A549 (cell line): ENCODE results near the gene LRRC73.

Experiments used
- CHD4 ChIP-seq: fragments of 200-600 bp; sonication (generic); IDR thresholded peaks from 2 replicates; pipeline ENCODE4 v1.6.1; 2016; ENCODE audit warnings: antibody characterized with exemption, mild to moderate bottlenecking, borderline replicate concordance
- CTCF ChIP-seq: fragments of >200 bp; sonication (Bioruptor Twin); formaldehyde crosslinking; IDR thresholded peaks from 3 replicates; pipeline ENCODE4 v1.5.1; 2016
- EP300 ChIP-seq, 2 experiments: fragments of >200 bp; sonication (Bioruptor Twin); formaldehyde crosslinking; IDR thresholded peaks; 2 replicates in 1 of 2; 3 replicates in 1 of 2; pipeline ENCODE4 v1.6.1; 2016 to 2017
- ESRRA ChIP-seq: fragments of 150-350 bp; IDR thresholded peaks from 2 replicates; pipeline ENCODE4 v1.6.1; 2014; ENCODE audit warnings: mild to moderate bottlenecking, low read length, borderline replicate concordance
- HDAC2 ChIP-seq: fragments of 200-600 bp; sonication (generic); IDR thresholded peaks from 2 replicates; pipeline ENCODE4 v1.6.1; 2016
- JUN ChIP-seq, 2 experiments: fragments of >200 bp; sonication (Bioruptor Twin); formaldehyde crosslinking; IDR thresholded peaks; 2 replicates in 1 of 2; 3 replicates in 1 of 2; pipeline ENCODE4 v1.6.1; 2016 to 2017
- JUNB ChIP-seq: fragments of >200 bp; sonication (Bioruptor Twin); formaldehyde crosslinking; IDR thresholded peaks from 2 replicates; pipeline ENCODE4 v1.6.1; 2016
- MAX ChIP-seq: IDR thresholded peaks from 2 replicates; pipeline ENCODE4 v1.6.1; 2012
- NR3C1 ChIP-seq: fragments of >200 bp; sonication (Bioruptor Twin); formaldehyde crosslinking; IDR thresholded peaks from 3 replicates; pipeline ENCODE4 v1.6.1; 2017
- PBX3 ChIP-seq: IDR thresholded peaks from 2 replicates; pipeline ENCODE4 v1.6.1; 2012
- POLR2A ChIP-seq: IDR thresholded peaks from 2 replicates; pipeline ENCODE4 v1.6.1; 2012; ENCODE audit warnings: mild to moderate bottlenecking, low read length
- REST ChIP-seq: fragments of 200-600 bp; sonication (generic); IDR thresholded peaks from 2 replicates; pipeline ENCODE4 v1.6.1; 2016; ENCODE audit warnings: antibody characterized with exemption, mild to moderate bottlenecking, moderate library complexity
- RFX5 ChIP-seq: fragments of 450-650 bp; IDR thresholded peaks from 2 replicates; pipeline ENCODE4 v1.7.1; 2014; ENCODE audit warnings: antibody characterized with exemption, mild to moderate bottlenecking, moderate library complexity
- ZC3H11A ChIP-seq: fragments of 450-650 bp; IDR thresholded peaks from 2 replicates; pipeline ENCODE4 v1.6.1; 2014; ENCODE audit warnings: antibody characterized with exemption, mild to moderate bottlenecking

- TF ChIP-seq CTCF (no peak), RFX5 (no peak), JUN (IDR thresholded peaks at IDR 0.05) (no peak), ESRRA (no peak), ZC3H11A (no peak), POLR2A (no peak), MAX (no peak), HDAC2 (no peak), PBX3 (no peak), REST (no peak), NR3C1 (no peak), CHD4 (no peak), EP300 (IDR thresholded peaks at IDR 0.05) (no peak), JUNB (no peak)
Observed at GRCh38 chr6:43511824-43512415, 1.8 kb upstream of the LRRC73 start.
